Astrocyte (in vitro differentiated cells and primary cell): Measurements from ENCODE around the gene RELN.

Source experiments
- CTCF ChIP-seq: IDR thresholded peaks from 2 replicates; pipeline ENCODE4 v1.5.1; 2011; ENCODE audit warnings: low read depth, mild to moderate bottlenecking, inconsistent platforms, low read length, moderate library complexity; ENCODE audit not compliant: insufficient read depth
- EZH2 ChIP-seq: IDR thresholded peaks from 2 replicates; pipeline ENCODE4 v1.6.1; 2012; ENCODE audit warnings: mild to moderate bottlenecking, low read length, inconsistent platforms; ENCODE audit not compliant: insufficient read depth

- TF ChIP-seq CTCF, result no peak
- TF ChIP-seq EZH2, result no peak
Observed at GRCh38 chr7:103810112-103810744, 179.2 kb downstream of the RELN start.
